Hematopoietic multipotent progenitor cell treated with erythropoietin and hydrocortisone succinate and interleukin-3 and kit ligand, for 4 days (in vitro differentiated cells): ENCODE data around the gene RIN2.
"Not testable (repeated sequence)": the region's sequence is repeated elsewhere in the genome, so short reads cannot be mapped to it uniquely, and the experiment has no call there.

Source experiments
- DNase-seq: peaks from one replicate; pipeline ENCODE4 v3.0.0-alpha.2; 2015

The RIN2 gene

GRCh38 chr20:19793716-19794115, 35.7 kb downstream of the RIN2 start:
- DNase-seq: no peak

DNA sequence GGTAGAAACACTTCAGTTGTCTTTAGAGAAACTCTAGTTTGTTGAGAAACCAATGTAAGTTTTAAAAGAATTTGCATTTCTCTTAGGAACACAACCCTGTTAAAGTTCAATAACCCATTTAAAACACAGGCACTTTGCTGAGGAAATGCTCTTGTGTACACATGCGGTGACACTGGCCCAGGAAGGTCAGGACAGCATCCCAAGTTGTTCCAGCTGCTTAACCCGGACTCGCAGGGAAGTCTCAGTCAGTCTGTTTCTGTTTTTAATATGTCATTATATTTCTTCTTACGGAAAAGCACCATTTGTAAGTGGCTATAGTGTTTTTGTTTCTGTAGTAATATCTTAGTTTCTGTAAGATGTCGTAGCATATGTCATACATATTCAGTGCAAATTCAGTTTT, 36.9 kb downstream of the RIN2 start:
- DNase-seq: no peak

DNA sequence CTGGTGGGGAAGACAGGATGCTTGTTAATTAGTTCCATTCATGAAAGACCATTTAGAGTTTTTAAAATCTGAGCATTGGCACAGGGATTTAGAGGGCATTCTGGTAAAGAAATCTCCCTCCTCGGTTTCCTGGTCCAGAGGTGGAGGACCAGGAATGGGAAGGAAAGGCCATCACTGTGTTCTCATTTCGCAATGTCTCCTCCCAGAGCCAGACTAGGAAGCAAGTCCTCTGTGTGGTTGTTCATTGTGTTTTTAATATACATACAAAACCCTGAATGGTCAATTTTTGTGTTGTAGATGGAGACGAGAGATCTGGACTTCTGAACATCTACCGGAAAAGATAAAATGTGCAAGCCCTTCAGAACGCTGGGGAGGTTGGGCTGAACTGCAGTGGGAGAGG, 41.3 kb downstream of the RIN2 start:
- DNase-seq: no peak

- DNase-seq: no peak
These were observed 44.0 kb downstream of the RIN2 start for GRCh38 chr20:19802099-19802491.

- peak; percentile 35 for DNase-seq
These were observed 44.6 kb downstream of the RIN2 start for GRCh38 chr20:19802492-19803158.

DNA sequence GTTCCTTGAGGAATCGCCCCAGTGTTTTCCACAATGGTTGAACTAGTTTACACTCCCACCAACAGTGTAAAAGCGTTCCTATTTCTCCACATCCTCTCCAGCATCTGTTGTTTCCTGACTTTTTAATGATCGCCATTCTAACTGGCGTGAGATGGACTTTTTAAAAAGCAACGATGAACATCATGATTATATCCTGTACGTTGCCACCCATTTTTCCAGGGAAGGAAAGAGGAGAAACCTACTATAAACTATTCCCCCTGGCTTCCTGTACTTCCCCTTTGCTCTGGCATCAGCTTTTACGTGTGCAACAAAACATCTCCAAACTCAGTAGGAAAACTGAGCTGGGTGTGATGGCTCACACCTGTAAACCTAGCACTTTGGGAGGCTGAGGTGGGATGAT, 48.2 kb downstream of the RIN2 start:
- not testable (repeated sequence) for DNase-seq

- no peak for DNase-seq
These were observed 48.7 kb downstream of the RIN2 start for GRCh38 chr20:19806806-19807190.

GRCh38 chr20:19807191-19807945, 49.3 kb downstream of the RIN2 start:
- no peak for DNase-seq
